Activated T-helper 1 cell treated with anti-CD3 and anti-CD28 coated beads, Interleukin-12 subunit alpha, Interleukin-12 subunit beta, Interleukin-2, Interleukin-4 antibody, amounts not matched to agents 30 ng/mL and 10 ng/mL and 1 ng/mL, durations not matched to agents 14 hours and 24 hours and 36 hours (primary cell): ENCODE measurements around the gene GRIPAP1. TPM values are rescaled to one million over a fixed set of nuclear protein-coding genes. Genes with fewer than 3 reads are reported as not detected.

Experiments used
- DNase-seq: peaks from one replicate; pipeline ENCODE4 v3.0.0; 2021; ENCODE audit warnings: low spot score
- H3K27ac Mint-ChIP-seq: one replicate; pipeline ENCODE4 v1.8.0; 2021; ENCODE audit warnings: mild to moderate bottlenecking, mixed read lengths
- H3K27me3 Mint-ChIP-seq: one replicate; pipeline ENCODE4 v1.8.0; 2022; ENCODE audit warnings: mild to moderate bottlenecking, moderate library complexity, mixed read lengths; ENCODE audit not compliant: insufficient read depth
- H3K36me3 Mint-ChIP-seq: one replicate; pipeline ENCODE4 v1.8.0; 2021; ENCODE audit warnings: low read depth, mixed read lengths
- H3K4me1 Mint-ChIP-seq: one replicate; pipeline ENCODE4 v1.8.0; 2021; ENCODE audit warnings: low read depth, mixed read lengths
- H3K4me3 Mint-ChIP-seq: one replicate; pipeline ENCODE4 v1.8.0; 2021; ENCODE audit warnings: mild to moderate bottlenecking, moderate library complexity, mixed read lengths
- H3K9me3 Mint-ChIP-seq: one replicate; pipeline ENCODE4 v1.8.0; 2021; ENCODE audit warnings: mixed read lengths
- intact Hi-C: fragments of 100-400 bp; cut with micrococcal nuclease; formaldehyde crosslinking; loops from one replicate; pipeline ENCODE4 v1.15.1; 2024
- total RNA-seq: library from RNA; stranded (reverse); gene quantifications from 2 replicates; pipeline ENCODE4 v1.2.3, GENCODE V29; 2022

The GRIPAP1 gene
- total RNA-seq, 1 donor from 2014 or later = 85.8 TPM

DNA sequence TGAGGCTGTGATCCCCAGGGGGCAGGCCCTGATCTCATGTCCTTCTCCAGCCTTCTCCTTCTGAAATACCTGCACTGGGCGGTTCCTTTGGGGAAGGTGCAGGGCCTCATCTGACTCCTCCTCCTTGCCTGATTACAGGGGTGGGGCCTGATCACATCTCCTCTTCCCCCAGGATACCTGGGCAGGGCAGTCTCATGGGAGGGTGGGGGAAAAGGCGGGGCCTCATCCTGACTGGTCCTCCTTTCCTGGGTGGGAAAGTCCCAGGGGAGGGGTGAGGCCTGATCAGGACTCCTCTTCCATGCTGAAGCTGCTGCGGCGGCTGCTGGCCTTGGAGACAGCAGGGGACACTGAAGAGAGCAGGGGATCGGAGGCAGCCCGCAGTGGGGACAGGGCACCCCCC lies 27.8 kb upstream of the GRIPAP1 start:
- peaks cover 19% of the 10 kb centered on the region for H3K36me3 Mint-ChIP-seq
- H3K27ac Mint-ChIP-seq = no peak overlapping the region
- intact Hi-C loops = no loop called here
- no peak overlapping the region for H3K4me3 Mint-ChIP-seq
- DNase-seq = no peak
- H3K9me3 Mint-ChIP-seq = no peaks in the 10 kb centered on the region
- H3K27me3 Mint-ChIP-seq = no peaks in the 10 kb centered on the region
- H3K4me1 Mint-ChIP-seq = no peaks in the 10 kb centered on the region

DNA sequence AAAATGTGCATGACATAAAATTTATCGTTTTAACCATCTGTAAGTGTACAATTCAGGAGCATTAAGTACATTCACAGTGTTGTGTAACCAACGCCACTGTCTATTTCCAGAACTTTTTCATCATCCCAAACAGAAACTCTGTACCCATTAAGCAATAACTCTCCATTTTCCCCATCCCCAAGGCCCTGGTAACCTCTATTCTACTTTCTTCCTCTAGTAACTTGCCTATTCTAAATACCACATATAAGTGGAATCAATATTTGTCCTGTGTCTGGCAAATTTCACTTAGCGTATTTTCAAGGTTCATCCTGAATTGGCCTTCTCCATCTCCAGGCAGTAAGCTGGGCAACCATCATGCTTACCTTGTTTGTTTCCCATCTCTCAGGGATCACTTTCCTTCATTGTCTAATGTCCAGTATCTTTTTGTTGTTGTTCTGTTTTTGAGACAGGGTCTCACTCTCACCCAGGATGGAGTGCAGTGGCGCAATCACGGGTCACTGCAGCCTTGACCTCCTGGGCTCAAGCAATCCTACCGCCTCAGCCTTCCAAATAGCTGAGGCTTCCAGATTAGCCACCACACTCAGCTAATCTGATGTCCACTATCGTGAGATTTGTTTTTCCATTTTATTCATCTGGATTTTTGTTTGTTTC lies 17.7 kb upstream of the GRIPAP1 start:
- Mint-ChIP-seq H3K4me3 (no peak overlapping the region), H3K27me3 (no peaks in the 10 kb centered on the region), H3K9me3 (no peaks in the 10 kb centered on the region), H3K27ac (no peak overlapping the region), H3K4me1 (no peaks in the 10 kb centered on the region), H3K36me3 (peaks cover 5% of the 10 kb centered on the region)
- intact Hi-C loops = no loop called here
- no peak for DNase-seq

DNA sequence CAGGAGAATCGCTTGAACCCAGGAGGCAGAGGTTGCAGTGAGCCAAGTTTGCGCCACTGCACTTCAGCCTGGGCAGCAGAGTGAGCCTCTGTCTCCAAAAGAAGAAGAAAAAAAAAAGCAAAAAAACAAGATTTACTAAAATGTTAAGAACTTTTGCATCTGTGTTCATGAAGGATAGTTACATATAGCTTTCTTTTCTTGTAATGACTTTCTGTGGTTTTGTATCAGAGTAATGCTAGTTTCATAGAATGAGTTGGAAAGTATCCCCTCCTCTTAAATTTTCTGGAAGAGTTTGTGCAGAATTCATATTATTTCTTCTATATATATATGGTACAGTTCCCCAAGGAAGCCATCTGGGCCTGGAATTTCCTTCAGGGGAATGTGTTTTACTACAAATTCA lies 17.0 kb upstream of the GRIPAP1 start:
- no peak for DNase-seq
- no peak overlapping the region for H3K27ac Mint-ChIP-seq
- no peak overlapping the region for H3K4me3 Mint-ChIP-seq
- intact Hi-C loops = no loop called here
- H3K27me3 Mint-ChIP-seq = no peaks in the 10 kb centered on the region
- no peaks in the 10 kb centered on the region for H3K4me1 Mint-ChIP-seq
- no peaks in the 10 kb centered on the region for H3K36me3 Mint-ChIP-seq
- no peaks in the 10 kb centered on the region for H3K9me3 Mint-ChIP-seq

DNA sequence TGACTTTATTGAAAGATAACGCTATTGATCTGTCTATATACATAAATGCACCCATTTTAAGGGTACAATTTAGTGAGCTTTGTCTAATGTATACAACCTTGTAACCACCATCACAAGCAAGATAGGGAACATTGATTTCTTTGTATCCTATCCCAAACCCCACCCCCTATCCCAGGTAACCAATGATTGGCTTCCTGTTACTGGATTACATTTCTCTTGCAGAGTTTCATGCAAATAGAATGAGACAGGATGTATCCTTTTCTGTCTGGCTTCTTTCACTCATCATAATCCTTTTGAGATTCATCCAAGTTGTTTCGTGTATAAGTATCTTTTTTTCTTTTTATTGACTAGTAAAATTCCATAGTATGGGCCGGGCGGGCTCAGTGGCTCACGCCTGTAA lies 1.6 kb upstream of the GRIPAP1 start:
- Mint-ChIP-seq H3K27me3 (no peaks in the 10 kb centered on the region), H3K4me1 (peaks cover 21% of the 10 kb centered on the region), H3K9me3 (no peaks in the 10 kb centered on the region), H3K27ac (peak overlapping the region; percentile 44), H3K4me3 (peak overlapping the region; percentile 49), H3K36me3 (peaks cover 10% of the 10 kb centered on the region)
- DNase-seq = no peak
- intact Hi-C loops = loop anchor here (5.0 kb wide), 2 partner anchors 86 to 159 kb away; partner anchors contain the start of genes MAGIX and PIM2

DNA sequence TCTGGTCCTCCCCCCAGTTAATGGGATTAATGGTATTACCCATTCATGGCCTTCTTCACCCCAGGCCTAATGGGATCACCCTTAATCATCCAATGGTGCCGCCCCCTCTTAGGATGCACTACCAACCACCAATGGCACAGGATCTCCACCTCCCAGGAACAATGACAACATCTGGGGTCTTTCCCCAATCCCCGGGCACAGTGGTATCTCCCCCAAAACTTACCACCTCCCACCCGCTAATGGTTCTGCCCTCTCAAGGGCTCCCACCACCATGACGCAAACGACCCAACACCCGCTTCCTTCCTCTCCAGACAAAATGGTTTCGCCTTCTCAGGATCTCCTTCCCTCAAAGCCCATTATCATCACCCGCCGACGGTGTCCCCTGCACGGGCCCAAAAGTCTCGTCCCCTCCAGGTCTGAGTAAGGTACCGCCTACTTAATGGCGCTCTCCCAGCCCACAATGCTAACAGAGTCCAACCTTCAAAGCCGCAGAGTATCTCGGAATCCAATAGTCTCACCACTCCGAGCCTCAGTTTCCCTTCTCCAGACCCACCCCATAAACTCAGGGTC lies 458 bp downstream of the GRIPAP1 start:
- Mint-ChIP-seq H3K4me1 (peaks cover 37% of the 10 kb centered on the region), H3K27me3 (no peaks in the 10 kb centered on the region)
- peak; percentile 22 for DNase-seq

DNA sequence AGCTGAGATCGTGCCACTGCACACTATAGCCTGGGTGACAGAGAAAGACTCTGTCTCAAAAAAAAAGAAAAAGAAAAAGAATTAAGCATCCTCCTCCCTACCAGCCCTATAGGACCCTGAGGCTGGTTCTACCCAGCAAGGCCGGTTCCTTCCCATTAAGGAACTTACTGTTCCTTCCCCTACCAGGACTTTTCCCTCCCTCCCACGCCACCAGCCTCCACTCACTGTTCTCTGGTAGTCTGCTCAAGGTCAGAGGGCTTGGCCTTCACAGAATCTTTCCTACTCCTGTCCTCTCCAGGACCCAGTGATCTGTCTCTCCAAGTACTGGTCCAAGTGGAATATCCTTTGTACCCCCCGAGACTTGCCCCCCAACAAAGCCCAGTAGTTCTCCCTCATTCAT lies 1.4 kb downstream of the GRIPAP1 start:
- H3K9me3 Mint-ChIP-seq = no peaks in the 10 kb centered on the region
- H3K27me3 Mint-ChIP-seq = no peaks in the 10 kb centered on the region
- peaks cover 37% of the 10 kb centered on the region for H3K4me1 Mint-ChIP-seq
- H3K36me3 Mint-ChIP-seq = peaks cover 32% of the 10 kb centered on the region
- peak overlapping the region; percentile 99 for H3K4me3 Mint-ChIP-seq
- peak overlapping the region; percentile 96 for H3K27ac Mint-ChIP-seq
- intact Hi-C loops = loop anchor here (5.0 kb wide), 2 partner anchors 83 to 162 kb away; partner anchors contain the start of genes MAGIX and PIM2
- no peak for DNase-seq

More for the DNA sequence above, 458 bp downstream of the GRIPAP1 start:
- H3K36me3 Mint-ChIP-seq = peaks cover 29% of the 10 kb centered on the region
- peak overlapping the region; percentile 99 for H3K4me3 Mint-ChIP-seq
- H3K9me3 Mint-ChIP-seq = no peaks in the 10 kb centered on the region
- intact Hi-C loops = loop anchor here (1.0 to 5.0 kb wide), 10 partner anchors 42 to 268 kb away; partner anchors contain the start of genes HDAC6, MAGIX, PIM2 and PPP1R3F
- peak overlapping the region; percentile 96 for H3K27ac Mint-ChIP-seq

DNA sequence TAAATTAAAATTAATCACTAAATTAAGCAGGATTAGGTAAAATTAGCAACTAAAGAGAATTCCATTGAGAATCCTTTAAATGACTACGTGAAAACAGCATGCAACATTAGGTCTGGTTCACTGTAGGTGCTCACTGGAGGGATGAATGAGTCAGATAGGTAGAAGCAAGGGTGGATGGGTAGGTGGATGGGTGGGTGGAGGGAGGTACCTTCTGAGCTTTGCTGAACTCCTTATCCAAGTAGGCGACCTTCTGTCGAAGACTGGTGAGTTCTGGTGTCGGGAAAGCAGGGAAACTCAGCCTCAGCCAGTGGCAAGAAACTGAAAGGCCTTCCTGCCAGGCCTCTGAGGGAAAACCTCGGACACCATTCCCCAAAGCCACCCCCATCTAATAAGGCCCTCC lies 3.0 kb downstream of the GRIPAP1 start:
- Mint-ChIP-seq H3K4me1 (peaks cover 37% of the 10 kb centered on the region), H3K4me3 (peak overlapping the region; percentile 19), H3K27me3 (no peaks in the 10 kb centered on the region), H3K27ac (no peak overlapping the region), H3K36me3 (peaks cover 40% of the 10 kb centered on the region), H3K9me3 (no peaks in the 10 kb centered on the region)
- no peak for DNase-seq
- intact Hi-C loops = no loop called here

DNA sequence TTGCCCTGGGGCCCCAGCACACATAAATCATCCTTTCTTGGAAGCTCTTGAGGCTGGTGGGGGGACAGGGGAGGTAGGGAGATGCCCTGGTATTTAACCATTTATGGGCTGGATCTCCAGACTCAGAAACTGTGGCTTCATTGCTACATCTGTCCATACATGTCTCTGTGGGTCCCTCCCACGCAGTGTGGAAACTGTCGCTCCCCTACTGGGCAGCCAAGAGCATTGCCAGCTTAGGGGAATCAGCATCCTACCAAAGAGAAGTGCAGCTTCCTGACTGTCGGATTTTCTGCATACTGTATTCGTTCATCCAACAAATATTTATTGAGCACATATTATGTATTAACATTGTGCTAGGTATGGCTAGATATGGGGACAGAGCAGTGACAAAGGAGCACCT lies 3.7 kb downstream of the GRIPAP1 start:
- Mint-ChIP-seq H3K27ac (no peak overlapping the region), H3K4me3 (no peak overlapping the region), H3K9me3 (no peaks in the 10 kb centered on the region), H3K27me3 (no peaks in the 10 kb centered on the region), H3K36me3 (peaks cover 44% of the 10 kb centered on the region), H3K4me1 (peaks cover 37% of the 10 kb centered on the region)
- no peak for DNase-seq
- intact Hi-C loops = no loop called here

DNA sequence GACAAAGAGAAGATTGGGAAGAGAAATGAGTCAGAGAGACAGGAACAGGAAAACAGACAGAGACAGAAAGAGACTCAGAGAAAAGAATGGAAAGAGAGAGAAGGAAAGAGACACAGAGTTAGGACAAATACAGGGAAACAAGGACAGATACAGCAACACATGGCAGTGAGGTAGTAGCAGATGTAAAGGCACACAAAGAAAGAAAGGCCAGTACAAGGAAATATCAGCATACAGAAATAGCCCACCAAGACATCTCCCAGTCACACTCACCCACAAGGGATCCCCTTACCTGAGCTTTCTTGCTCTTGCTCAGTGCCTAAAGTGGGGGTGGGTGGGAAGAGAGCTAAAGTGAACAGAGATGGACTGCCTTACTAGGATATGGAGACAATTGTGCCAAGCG lies 4.2 kb downstream of the GRIPAP1 start:
- Mint-ChIP-seq H3K36me3 (peaks cover 46% of the 10 kb centered on the region), H3K4me1 (peaks cover 37% of the 10 kb centered on the region), H3K27ac (peak overlapping the region; percentile 68), H3K4me3 (no peak overlapping the region), H3K9me3 (no peaks in the 10 kb centered on the region), H3K27me3 (no peaks in the 10 kb centered on the region)
- no peak for DNase-seq
- intact Hi-C loops = no loop called here

DNA sequence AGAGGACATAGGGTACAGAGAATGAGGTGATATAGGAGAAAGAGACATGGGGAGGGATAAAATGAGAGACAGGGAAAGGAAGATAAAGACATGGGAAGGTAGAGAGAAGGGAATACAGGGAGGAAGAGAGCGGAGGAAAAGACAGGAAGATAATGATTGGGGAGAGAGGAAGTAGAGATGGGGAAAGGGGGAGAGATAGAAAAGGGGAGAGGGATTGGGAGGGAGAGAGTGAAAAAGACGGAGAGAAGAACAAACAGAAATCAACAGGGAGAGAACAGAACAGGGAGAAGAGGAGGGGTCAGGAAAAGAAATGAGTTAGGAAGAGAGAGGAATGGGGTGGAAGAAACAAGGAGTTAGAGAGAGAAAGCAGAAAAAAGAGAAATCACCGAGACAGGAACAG lies 4.6 kb downstream of the GRIPAP1 start:
- no peak for DNase-seq
- H3K4me1 Mint-ChIP-seq = peaks cover 37% of the 10 kb centered on the region
- H3K27me3 Mint-ChIP-seq = no peaks in the 10 kb centered on the region
- intact Hi-C loops = no loop called here
- no peak overlapping the region for H3K4me3 Mint-ChIP-seq
- peaks cover 50% of the 10 kb centered on the region for H3K36me3 Mint-ChIP-seq
- peak overlapping the region; percentile 68 for H3K27ac Mint-ChIP-seq
- no peaks in the 10 kb centered on the region for H3K9me3 Mint-ChIP-seq

DNA sequence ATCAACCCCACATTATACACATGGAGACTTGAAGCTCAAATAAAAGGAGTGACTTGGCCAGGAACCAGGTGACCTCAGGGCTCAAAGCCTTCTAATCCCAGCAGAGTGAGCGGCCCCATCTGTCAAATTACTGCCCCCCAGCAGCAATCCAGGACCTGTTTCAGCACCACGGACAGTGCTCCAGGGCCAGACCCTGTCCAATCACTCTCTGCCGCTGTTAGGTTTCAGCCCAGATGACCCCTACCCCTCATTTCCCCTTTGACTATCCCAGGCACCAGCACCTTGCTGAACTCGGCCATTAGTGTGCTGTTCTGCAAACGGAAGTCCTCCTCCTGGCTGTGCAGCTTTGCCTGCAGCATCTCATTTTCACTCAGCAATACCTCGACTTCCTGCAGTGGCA lies 5.1 kb downstream of the GRIPAP1 start:
- peaks cover 37% of the 10 kb centered on the region for H3K4me1 Mint-ChIP-seq
- no peaks in the 10 kb centered on the region for H3K27me3 Mint-ChIP-seq
- H3K9me3 Mint-ChIP-seq = no peaks in the 10 kb centered on the region
- no peak overlapping the region for H3K4me3 Mint-ChIP-seq
- DNase-seq = no peak
- intact Hi-C loops = no loop called here
- no peak overlapping the region for H3K27ac Mint-ChIP-seq
- peaks cover 53% of the 10 kb centered on the region for H3K36me3 Mint-ChIP-seq

DNA sequence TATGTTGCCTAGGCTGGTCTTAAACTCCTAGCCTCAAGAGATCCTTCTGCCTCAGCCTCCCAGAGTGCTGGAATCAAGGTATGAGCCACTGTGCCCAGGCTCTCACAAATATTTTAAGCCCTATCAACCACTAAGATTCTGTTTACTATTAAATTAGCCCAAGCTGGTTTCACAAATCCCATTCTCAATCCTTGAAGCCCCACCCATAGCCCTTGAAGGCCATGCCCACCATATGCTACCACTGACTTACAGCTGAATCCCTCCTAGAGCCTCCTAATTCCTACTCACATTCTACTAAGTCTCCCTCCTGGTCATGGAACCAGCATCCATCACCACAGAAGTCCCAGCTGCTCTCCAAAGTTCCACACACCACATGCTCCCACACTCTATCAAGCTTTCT lies 9.7 kb downstream of the GRIPAP1 start:
- Mint-ChIP-seq H3K4me3 (no peak overlapping the region), H3K27me3 (no peaks in the 10 kb centered on the region), H3K9me3 (no peaks in the 10 kb centered on the region), H3K27ac (no peak overlapping the region), H3K4me1 (peaks cover 2% of the 10 kb centered on the region), H3K36me3 (peaks cover 46% of the 10 kb centered on the region)
- DNase-seq = no peak
- intact Hi-C loops = no loop called here

DNA sequence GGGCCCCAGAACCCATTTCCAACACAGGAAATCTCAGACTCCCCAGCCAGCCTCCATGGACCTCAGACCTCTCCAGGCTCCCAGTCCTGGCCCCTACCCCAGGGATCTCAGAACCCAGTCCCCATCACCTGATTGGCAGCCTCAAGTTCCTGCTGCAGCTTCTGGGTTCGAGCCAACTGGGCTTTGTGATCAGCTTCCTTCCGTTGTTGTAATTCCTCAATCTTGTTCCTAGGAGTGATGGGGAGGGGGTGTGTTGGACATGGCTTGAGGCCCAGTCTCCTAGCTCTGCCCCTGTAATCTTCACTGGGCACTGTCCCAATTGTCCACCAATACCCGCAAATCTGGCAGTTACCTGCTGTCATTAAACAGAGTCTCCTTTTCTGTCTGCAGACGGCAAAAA lies 12.6 kb downstream of the GRIPAP1 start:
- no peak for DNase-seq
- intact Hi-C loops = no loop called here
- peaks cover 30% of the 10 kb centered on the region for H3K36me3 Mint-ChIP-seq
- no peaks in the 10 kb centered on the region for H3K9me3 Mint-ChIP-seq
- H3K27me3 Mint-ChIP-seq = no peaks in the 10 kb centered on the region
- H3K27ac Mint-ChIP-seq = no peak overlapping the region
- no peak overlapping the region for H3K4me3 Mint-ChIP-seq
- H3K4me1 Mint-ChIP-seq = no peaks in the 10 kb centered on the region
